Endothelial cell of umbilical vein (primary cell): ENCODE data around the gene FOSL2. TPM values are rescaled to one million over a fixed set of nuclear protein-coding genes. Genes with fewer than 3 reads are reported as not detected.

Experiments
- BruUV-seq: library from RNA; stranded (reverse); fragments of 400-500 nt; replicated peaks from 2 replicates; lab custom pipeline; 2021; lab: Mats Ljungman, UMichigan
- CTCF ChIA-PET: fragments of 300-600, 350-600 bp; sonication (Branson Sonifier 250); formaldehyde crosslinking; loops from one replicate; lab custom pipeline; 2021; ENCODE audit warnings: antibody characterized with exemption, inconsistent platforms; lab: Charles Lee
- POLR2A ChIA-PET: fragments of 300-600, 350-600 bp; sonication (Branson Sonifier 250); formaldehyde crosslinking; loops from one replicate; lab custom pipeline; 2021; ENCODE audit warnings: antibody characterized with exemption, inconsistent platforms; lab: Charles Lee
- DNase-seq: peaks from one replicate; pipeline ENCODE4 v3.0.0-alpha.2; 2011; ENCODE audit warnings: low read depth, low spot score
- FAIRE-seq: peaks from 2 replicates; lab custom pipeline; 2011; peaks lifted over from hg19 to GRCh38; lab: Jason Lieb, UNC
- H2AFZ ChIP-seq: 2 replicates; pipeline ENCODE4 v1.6.0; 2012; ENCODE audit warnings: low read depth, low read length, control low read depth, inconsistent platforms
- H3K27ac ChIP-seq: 2 replicates; pipeline ENCODE4 v1.5.1; 2011; ENCODE audit warnings: low read depth, mild to moderate bottlenecking, control low read depth, low read length, moderate library complexity; ENCODE audit not compliant: insufficient read depth
- H3K27me3 ChIP-seq, 2 experiments: 2 replicates each; pipeline versions ENCODE4 v1.6.0 to v1.6.1; 2011; ENCODE audit warnings: low read length in 2 of 2, mixed read lengths in 1 of 2; ENCODE audit not compliant: control insufficient read depth in 2 of 2, insufficient read depth in 2 of 2
- H3K36me3 ChIP-seq, 2 experiments: 2 replicates in 1 of 2; 3 replicates in 1 of 2; pipeline ENCODE4 v1.5.1; 2011; ENCODE audit warnings: low read length in 2 of 2, mild to moderate bottlenecking in 1 of 2, moderate library complexity in 1 of 2; ENCODE audit not compliant: control insufficient read depth in 2 of 2, insufficient read depth in 2 of 2; ENCODE audit errors: extremely low read depth in 1 of 2
- H3K4me1 ChIP-seq: 3 replicates; pipeline ENCODE4 v1.5.1; 2011; ENCODE audit warnings: mild to moderate bottlenecking, low read length; ENCODE audit not compliant: control insufficient read depth, insufficient read depth; ENCODE audit errors: extremely low read depth
- H3K4me2 ChIP-seq: 2 replicates; pipeline ENCODE4 v1.6.1; 2011; ENCODE audit warnings: low read length, control low read depth, mixed read lengths; ENCODE audit not compliant: insufficient read depth
- H3K4me3 ChIP-seq, 3 experiments: fragments of 200-600 bp in 1 of 3; sonication (generic), shearing (Covaris generic) in 1 of 3; replicated peaks in 1 of 3; 2 replicates each; pipeline ENCODE4 v1.5.1; 2011 to 2016; ENCODE audit warnings: control low read depth in 3 of 3, low read length in 3 of 3, mild to moderate bottlenecking in 2 of 3, inconsistent platforms in 1 of 3, low read depth in 1 of 3, moderate library complexity in 1 of 3; ENCODE audit not compliant: insufficient read depth in 1 of 3
- H3K79me2 ChIP-seq: 2 replicates; pipeline ENCODE4 v1.6.0; 2012; ENCODE audit warnings: low read length, inconsistent platforms; ENCODE audit not compliant: control insufficient read depth, insufficient read depth
- H3K9ac ChIP-seq: replicated peaks from 2 replicates; pipeline ENCODE3; 2011; ENCODE audit warnings: low read length, control low read depth; ENCODE audit not compliant: insufficient read depth; ENCODE audit errors: extremely low read depth
- H3K9me1 ChIP-seq: replicated peaks from 3 replicates; pipeline ENCODE4 v1.6.0; 2011; ENCODE audit warnings: mild to moderate bottlenecking, low read length; ENCODE audit not compliant: control insufficient read depth, insufficient read depth; ENCODE audit errors: extremely low read depth
- H3K9me3 ChIP-seq: replicated peaks from 2 replicates; pipeline ENCODE4 v1.5.1; 2012; ENCODE audit warnings: low read length, inconsistent platforms; ENCODE audit not compliant: control insufficient read depth, insufficient read depth
- H4K20me1 ChIP-seq: replicated peaks from 2 replicates; pipeline ENCODE3; 2011; ENCODE audit warnings: mild to moderate bottlenecking, low read length; ENCODE audit not compliant: control insufficient read depth, insufficient read depth; ENCODE audit errors: extremely low read depth
- EZH2 ChIP-seq: IDR thresholded peaks from 2 replicates; pipeline ENCODE4 v1.6.1; 2012; ENCODE audit warnings: borderline replicate concordance, low read depth, mild to moderate bottlenecking, moderate library complexity, low read length, inconsistent platforms; ENCODE audit not compliant: severe bottlenecking
- FOS ChIP-seq: IDR thresholded peaks from 2 replicates; pipeline ENCODE4 v1.6.1; 2011; ENCODE audit warnings: mild to moderate bottlenecking, low read length, moderate library complexity, borderline replicate concordance; ENCODE audit not compliant: insufficient read depth
- GATA2 ChIP-seq: IDR thresholded peaks from 2 replicates; pipeline ENCODE4 v1.7.0; 2011; ENCODE audit warnings: low read depth, mild to moderate bottlenecking, moderate library complexity, mixed read lengths, low read length; ENCODE audit not compliant: insufficient read length, insufficient read depth
- JUN ChIP-seq: IDR thresholded peaks from 2 replicates; pipeline ENCODE4 v1.6.1; 2011; ENCODE audit warnings: borderline replicate concordance, low read depth; ENCODE audit not compliant: insufficient read length, insufficient read depth
- MYC ChIP-seq: IDR thresholded peaks from one replicate; pipeline ENCODE4 v1.6.1; 2011; ENCODE audit warnings: mild to moderate bottlenecking, low read depth, low read length
- POLR2A ChIP-seq: IDR thresholded peaks from 2 replicates; pipeline ENCODE4 v1.6.1; 2012; ENCODE audit warnings: low read depth, mild to moderate bottlenecking, control low read depth, low read length
- POLR2AphosphoS5 ChIP-seq: IDR thresholded peaks from 2 replicates; pipeline ENCODE4 v1.6.1; 2012; ENCODE audit warnings: low read depth, mild to moderate bottlenecking, control low read depth, low read length, moderate library complexity; ENCODE audit not compliant: insufficient read depth
- dilution Hi-C: fragments of 300-500 bp; cut with MboI; formaldehyde crosslinking; loops from one replicate; pipeline ENCODE4 v1.15.0; 2019; ENCODE audit warnings: low sequenced_read_pairs; ENCODE audit not compliant: extremely low pct_ligation_motif_present
- intact Hi-C: fragments of 100-400 bp; cut with micrococcal nuclease; formaldehyde crosslinking; loops from one replicate; pipeline ENCODE4 v1.10.0; 2022
- polyA plus RNA-seq, 4 experiments: library from polyadenylated mRNA; depleted of rRNA in 3 of 4; stranded (reverse) in 3 of 4; unstranded in 1 of 4; fragments of >200 nt; gene quantifications; 2 replicates each; pipeline versions ENCODE4 v1.2.1 to v1.2.3, GENCODE V29; 2011 to 2012; ENCODE audit warnings: missing spikeins in 1 of 4
- total RNA-seq: library from RNA; stranded (reverse); gene quantifications from 2 replicates; pipeline ENCODE4 v1.2.3, GENCODE V29; 2021
- TF ChIP-seq, protein P1 (sequence below): IDR thresholded peaks from 2 replicates; pipeline ENCODE4 v1.6.1; 2011; ENCODE audit not compliant: insufficient read depth, insufficient read length
- TF ChIP-seq, protein P2 (sequence below), 2 donors: IDR thresholded peaks; 1 replicate in 1 of 2; 2 replicates in 1 of 2; pipeline ENCODE4 v1.5.1; 2011; ENCODE audit warnings: low read length in 2 of 2, mild to moderate bottlenecking in 2 of 2, moderate library complexity in 2 of 2, control low read depth in 1 of 2, inconsistent platforms in 1 of 2, low read depth in 1 of 2; ENCODE audit not compliant: insufficient read depth in 1 of 2; ENCODE audit errors: extremely low read depth in 1 of 2

The FOSL2 gene
- total and polyA plus RNA-seq, 2 donors (not counting 3 experiments of a cell fraction or from before 2014, with no cell fraction given) = 43.9 to 85.3 TPM

DNA sequence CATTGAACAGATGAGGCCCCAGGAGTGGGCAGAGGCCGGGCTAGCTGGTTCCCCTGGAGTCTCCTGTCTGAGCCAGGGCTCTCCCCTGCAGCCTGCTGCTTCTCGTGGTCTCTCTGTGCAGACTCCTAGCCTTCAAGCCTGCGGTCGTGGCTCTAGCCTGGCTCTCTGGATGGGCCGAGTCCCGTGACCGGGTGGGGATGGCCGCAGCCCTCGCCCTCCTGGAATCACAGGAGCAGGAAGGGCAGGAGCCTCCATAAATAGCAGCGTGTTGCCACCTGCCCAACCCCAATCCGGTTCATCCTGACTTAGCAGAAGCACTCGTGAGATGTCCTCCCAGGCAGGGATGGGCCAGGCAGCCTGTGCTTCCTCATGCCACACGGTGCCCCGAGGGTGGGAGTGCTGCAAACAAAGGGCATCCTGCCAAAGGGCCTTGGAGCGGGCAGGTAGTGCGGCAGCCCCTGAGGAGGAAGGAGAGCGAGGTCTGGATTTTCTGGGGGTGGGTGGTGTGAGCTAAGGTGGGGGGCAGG, 43.9 kb downstream of the FOSL2 start:
- TF ChIP-seq POLR2AphosphoS5 = no peak
- H3K9me3 ChIP-seq = no peaks in the 10 kb centered on the region
- intact Hi-C loops = no loop called here
- FAIRE-seq (no peak), DNase-seq (no peak)
- H3K9ac ChIP-seq = no peak overlapping the region
- CTCF ChIA-PET = interaction anchor here (0.6 to 0.7 kb wide), 2 partner anchors 8 to 282 kb away, joined by 3 read pairs; no protein-coding TSS in a partner anchor
- no peaks in the 10 kb centered on the region for H3K79me2 ChIP-seq
- dilution Hi-C loops = no loop called here
- H3K4me1 ChIP-seq = no peaks in the 10 kb centered on the region
- no peaks in the 10 kb centered on the region for H3K36me3 ChIP-seq
- no peak overlapping the region for H3K4me2 ChIP-seq
- BruUV-seq = no TSS peak
- H4K20me1 ChIP-seq = no peaks in the 10 kb centered on the region
- no peak overlapping the region for H2AFZ ChIP-seq
- H3K27me3 ChIP-seq = no peaks in the 10 kb centered on the region
- H3K9me1 ChIP-seq = no peaks in the 10 kb centered on the region
- H3K27ac ChIP-seq = no peak overlapping the region
- no peak overlapping the region for H3K4me3 ChIP-seq
- POLR2A ChIA-PET = no interaction called here

DNA sequence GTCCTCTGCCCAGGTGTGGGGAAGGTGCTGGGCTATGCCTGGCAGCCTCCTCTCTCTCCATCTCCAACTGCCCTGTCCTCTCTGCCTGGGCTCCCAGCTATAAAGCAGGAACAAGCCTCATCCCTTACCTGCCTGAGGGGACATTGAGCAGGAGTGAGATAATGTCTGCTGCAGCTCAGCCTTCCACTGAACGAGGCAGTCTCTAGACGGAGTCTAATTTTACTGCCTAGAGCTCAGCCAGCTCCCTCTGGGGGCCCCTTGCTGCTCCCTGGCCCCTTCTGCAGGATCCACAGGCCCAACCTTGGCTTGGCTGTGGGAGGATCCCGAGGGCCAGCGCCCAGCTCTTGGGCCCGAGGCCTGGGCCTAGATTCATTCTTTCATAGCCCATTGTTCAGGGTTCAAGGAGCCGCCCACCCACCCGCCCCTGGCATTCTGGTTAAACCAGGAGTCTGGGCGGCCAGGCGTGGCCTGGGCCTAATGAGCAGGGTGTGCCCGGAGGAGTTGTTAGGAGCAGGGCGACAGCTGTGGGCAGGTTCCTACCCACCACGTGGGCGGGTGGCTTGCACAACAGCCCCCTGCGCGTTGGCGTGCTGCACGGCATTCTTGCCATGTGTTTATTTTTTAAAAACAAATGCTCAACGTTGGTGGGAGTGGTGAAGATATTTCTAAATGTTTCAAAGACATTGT, 44.6 kb downstream of the FOSL2 start:
- no peak overlapping the region for H3K27ac ChIP-seq
- H4K20me1 ChIP-seq = no peaks in the 10 kb centered on the region
- no peak overlapping the region for H3K4me2 ChIP-seq
- FAIRE-seq (no peak), DNase-seq (no peak)
- no peaks in the 10 kb centered on the region for H3K27me3 ChIP-seq
- no peak overlapping the region for H3K9ac ChIP-seq
- no peaks in the 10 kb centered on the region for H3K36me3 ChIP-seq
- no peak overlapping the region for H2AFZ ChIP-seq
- no TSS peak for BruUV-seq
- H3K4me3 ChIP-seq = no peak overlapping the region
- intact Hi-C loops (no loop called here), dilution Hi-C loops (no loop called here)
- no peaks in the 10 kb centered on the region for H3K79me2 ChIP-seq
- no peak for TF ChIP-seq MYC
- TF ChIP-seq, protein P1, sequence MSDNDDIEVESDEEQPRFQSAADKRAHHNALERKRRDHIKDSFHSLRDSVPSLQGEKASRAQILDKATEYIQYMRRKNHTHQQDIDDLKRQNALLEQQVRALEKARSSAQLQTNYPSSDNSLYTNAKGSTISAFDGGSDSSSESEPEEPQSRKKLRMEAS = no peak
- no peak for TF ChIP-seq POLR2AphosphoS5
- no peak for TF ChIP-seq GATA2
- TF ChIP-seq, protein P2, sequence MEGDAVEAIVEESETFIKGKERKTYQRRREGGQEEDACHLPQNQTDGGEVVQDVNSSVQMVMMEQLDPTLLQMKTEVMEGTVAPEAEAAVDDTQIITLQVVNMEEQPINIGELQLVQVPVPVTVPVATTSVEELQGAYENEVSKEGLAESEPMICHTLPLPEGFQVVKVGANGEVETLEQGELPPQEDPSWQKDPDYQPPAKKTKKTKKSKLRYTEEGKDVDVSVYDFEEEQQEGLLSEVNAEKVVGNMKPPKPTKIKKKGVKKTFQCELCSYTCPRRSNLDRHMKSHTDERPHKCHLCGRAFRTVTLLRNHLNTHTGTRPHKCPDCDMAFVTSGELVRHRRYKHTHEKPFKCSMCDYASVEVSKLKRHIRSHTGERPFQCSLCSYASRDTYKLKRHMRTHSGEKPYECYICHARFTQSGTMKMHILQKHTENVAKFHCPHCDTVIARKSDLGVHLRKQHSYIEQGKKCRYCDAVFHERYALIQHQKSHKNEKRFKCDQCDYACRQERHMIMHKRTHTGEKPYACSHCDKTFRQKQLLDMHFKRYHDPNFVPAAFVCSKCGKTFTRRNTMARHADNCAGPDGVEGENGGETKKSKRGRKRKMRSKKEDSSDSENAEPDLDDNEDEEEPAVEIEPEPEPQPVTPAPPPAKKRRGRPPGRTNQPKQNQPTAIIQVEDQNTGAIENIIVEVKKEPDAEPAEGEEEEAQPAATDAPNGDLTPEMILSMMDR (IDR thresholded peaks at IDR 0.05; ENCODE audit: extremely low read depth in 1 of 2, insufficient read depth in 1 of 2, low read depth in 1 of 2, low read length in 2 of 2) = no peak
- TF ChIP-seq EZH2 = no peak
- TF ChIP-seq JUN = no peak
- no peak for TF ChIP-seq FOS
- TF ChIP-seq POLR2A = no peak
- H3K9me1 ChIP-seq = no peaks in the 10 kb centered on the region
- no peaks in the 10 kb centered on the region for H3K4me1 ChIP-seq
- no peaks in the 10 kb centered on the region for H3K9me3 ChIP-seq
- ChIA-PET CTCF (interaction anchor here (0.7 kb wide), 1 partner anchor 9 kb away, joined by 3 read pairs; no protein-coding TSS in a partner anchor), POLR2A (no interaction called here)
